GM12878 (cell line): ENCODE data around the gene CEBPB.

Experiments used
- BHLHE40 ChIP-seq, 2 experiments: fragments of 450-650 bp in 1 of 2; IDR thresholded peaks; 2 replicates each; pipeline ENCODE4 v1.6.1; 2011 to 2017; ENCODE audit warnings: low read depth in 2 of 2, borderline replicate concordance in 1 of 2, improper control_type of control experiment in 1 of 2, low read length in 1 of 2, mild to moderate bottlenecking in 1 of 2
- CREB1 ChIP-seq: IDR thresholded peaks from 2 replicates; pipeline ENCODE4 v1.6.1; 2012; ENCODE audit warnings: low read depth, mild to moderate bottlenecking, inconsistent platforms
- CTCF ChIP-seq, 3 experiments: IDR thresholded peaks in 2 of 3; conservative IDR thresholded peaks in 1 of 3; 2 replicates each; pipeline ENCODE4 v1.5.1; 2011; ENCODE audit warnings: low read depth in 3 of 3, low read length in 3 of 3, mild to moderate bottlenecking in 3 of 3, control low read depth in 2 of 3, moderate library complexity in 2 of 3, inconsistent platforms in 1 of 3, mixed read lengths in 1 of 3; ENCODE audit not compliant: control insufficient read depth in 2 of 3, insufficient read depth in 1 of 3; ENCODE audit errors: extremely low read depth in 1 of 3
- MAX ChIP-seq: IDR thresholded peaks from 2 replicates; pipeline ENCODE4 v1.6.1; 2012; ENCODE audit warnings: low read depth, low read length, improper control_type of control experiment
- MYC ChIP-seq: IDR thresholded peaks from 2 replicates; pipeline ENCODE4 v1.6.1; 2011; ENCODE audit warnings: mild to moderate bottlenecking, low read length, moderate library complexity, inconsistent platforms; ENCODE audit not compliant: insufficient read depth, insufficient replicate concordance, insufficient read length, severe bottlenecking
- SUZ12 ChIP-seq: fragments of 200-600 bp; sonication (generic); IDR thresholded peaks from one replicate; pipeline ENCODE4 v1.6.1; 2018; ENCODE audit warnings: antibody characterized with exemption, mild to moderate bottlenecking; ENCODE audit not compliant: unreplicated experiment
- TF ChIP-seq, protein P1 (sequence below): IDR thresholded peaks from 2 replicates; pipeline ENCODE4 v1.6.1; 2012; ENCODE audit warnings: mild to moderate bottlenecking, low read depth, low read length

DNA sequence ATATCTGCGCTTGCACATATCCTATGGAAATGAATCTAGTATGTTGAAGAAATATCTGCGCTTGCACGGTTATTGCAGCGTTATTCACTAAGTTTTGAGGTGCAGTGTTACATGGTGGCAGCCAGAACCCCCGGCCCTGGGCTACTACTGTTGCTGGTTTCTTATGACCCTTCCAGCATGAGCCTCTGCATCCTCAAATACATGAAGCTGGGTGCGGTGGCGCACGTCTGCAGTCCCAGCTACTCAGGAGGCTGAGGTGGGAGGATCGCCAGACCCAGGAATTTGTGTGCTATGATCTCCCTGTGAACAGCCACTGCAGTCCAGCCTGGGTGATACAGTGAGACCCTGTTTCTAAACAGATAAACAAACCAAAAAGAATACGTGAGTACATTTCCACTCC is 9.3 kb upstream of the CEBPB start:
- TF ChIP-seq CTCF (IDR thresholded peaks at IDR 0.05 in 2 of 3, conservative IDR thresholded peaks at IDR 0.05 in 1 of 3; ENCODE audit: control insufficient read depth in 2 of 3, extremely low read depth in 1 of 3, insufficient read depth in 1 of 3, low read depth in 3 of 3, low read length in 3 of 3) (no peak), MAX (no peak), BHLHE40 (IDR thresholded peaks at IDR 0.05; ENCODE audit: borderline replicate concordance in 1 of 2, low read depth in 2 of 2, low read length in 1 of 2) (no peak), SUZ12 (no peak), MYC (no peak), CREB1 (no peak)
- TF ChIP-seq, protein P1, sequence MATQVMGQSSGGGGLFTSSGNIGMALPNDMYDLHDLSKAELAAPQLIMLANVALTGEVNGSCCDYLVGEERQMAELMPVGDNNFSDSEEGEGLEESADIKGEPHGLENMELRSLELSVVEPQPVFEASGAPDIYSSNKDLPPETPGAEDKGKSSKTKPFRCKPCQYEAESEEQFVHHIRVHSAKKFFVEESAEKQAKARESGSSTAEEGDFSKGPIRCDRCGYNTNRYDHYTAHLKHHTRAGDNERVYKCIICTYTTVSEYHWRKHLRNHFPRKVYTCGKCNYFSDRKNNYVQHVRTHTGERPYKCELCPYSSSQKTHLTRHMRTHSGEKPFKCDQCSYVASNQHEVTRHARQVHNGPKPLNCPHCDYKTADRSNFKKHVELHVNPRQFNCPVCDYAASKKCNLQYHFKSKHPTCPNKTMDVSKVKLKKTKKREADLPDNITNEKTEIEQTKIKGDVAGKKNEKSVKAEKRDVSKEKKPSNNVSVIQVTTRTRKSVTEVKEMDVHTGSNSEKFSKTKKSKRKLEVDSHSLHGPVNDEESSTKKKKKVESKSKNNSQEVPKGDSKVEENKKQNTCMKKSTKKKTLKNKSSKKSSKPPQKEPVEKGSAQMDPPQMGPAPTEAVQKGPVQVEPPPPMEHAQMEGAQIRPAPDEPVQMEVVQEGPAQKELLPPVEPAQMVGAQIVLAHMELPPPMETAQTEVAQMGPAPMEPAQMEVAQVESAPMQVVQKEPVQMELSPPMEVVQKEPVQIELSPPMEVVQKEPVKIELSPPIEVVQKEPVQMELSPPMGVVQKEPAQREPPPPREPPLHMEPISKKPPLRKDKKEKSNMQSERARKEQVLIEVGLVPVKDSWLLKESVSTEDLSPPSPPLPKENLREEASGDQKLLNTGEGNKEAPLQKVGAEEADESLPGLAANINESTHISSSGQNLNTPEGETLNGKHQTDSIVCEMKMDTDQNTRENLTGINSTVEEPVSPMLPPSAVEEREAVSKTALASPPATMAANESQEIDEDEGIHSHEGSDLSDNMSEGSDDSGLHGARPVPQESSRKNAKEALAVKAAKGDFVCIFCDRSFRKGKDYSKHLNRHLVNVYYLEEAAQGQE: no peak
